ENCODE data around the gene AK5. TPM values are rescaled to one million over a fixed set of nuclear protein-coding genes. Genes with fewer than 3 reads are reported as not detected.

The AK5 gene
- total RNA-seq, 2 experiments from 2014 or later = 4.6 to 5.6 TPM

DNA sequence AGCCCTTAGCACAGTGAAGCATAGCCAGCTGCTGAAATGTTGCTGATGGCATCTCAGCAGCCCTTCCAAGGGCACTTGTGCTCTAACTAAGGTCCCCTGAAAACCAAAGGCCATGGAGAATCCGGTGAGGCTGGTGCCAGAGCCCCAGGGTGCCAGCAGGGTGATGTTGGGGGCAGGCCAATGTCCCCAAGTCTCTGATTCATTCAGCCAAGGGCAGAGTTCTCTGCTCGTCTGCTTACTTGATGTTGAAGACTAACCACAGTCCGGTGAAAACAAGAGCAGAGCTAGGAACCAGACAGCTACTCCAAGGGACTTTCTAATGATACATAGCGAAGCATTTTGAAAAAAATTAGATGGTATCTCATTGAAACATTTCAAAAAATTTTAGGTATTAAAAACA is 250.8 kb downstream of the AK5 start:
- TF ChIP-seq, protein P1, sequence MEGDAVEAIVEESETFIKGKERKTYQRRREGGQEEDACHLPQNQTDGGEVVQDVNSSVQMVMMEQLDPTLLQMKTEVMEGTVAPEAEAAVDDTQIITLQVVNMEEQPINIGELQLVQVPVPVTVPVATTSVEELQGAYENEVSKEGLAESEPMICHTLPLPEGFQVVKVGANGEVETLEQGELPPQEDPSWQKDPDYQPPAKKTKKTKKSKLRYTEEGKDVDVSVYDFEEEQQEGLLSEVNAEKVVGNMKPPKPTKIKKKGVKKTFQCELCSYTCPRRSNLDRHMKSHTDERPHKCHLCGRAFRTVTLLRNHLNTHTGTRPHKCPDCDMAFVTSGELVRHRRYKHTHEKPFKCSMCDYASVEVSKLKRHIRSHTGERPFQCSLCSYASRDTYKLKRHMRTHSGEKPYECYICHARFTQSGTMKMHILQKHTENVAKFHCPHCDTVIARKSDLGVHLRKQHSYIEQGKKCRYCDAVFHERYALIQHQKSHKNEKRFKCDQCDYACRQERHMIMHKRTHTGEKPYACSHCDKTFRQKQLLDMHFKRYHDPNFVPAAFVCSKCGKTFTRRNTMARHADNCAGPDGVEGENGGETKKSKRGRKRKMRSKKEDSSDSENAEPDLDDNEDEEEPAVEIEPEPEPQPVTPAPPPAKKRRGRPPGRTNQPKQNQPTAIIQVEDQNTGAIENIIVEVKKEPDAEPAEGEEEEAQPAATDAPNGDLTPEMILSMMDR (IDR thresholded peaks at IDR 0.05) = no peak
- Mint-ChIP-seq H3K4me3 (no peak overlapping the region), H3K27me3 (no peaks in the 10 kb centered on the region), H3K4me1 (ENCODE audit: low read depth) (peaks cover 2% of the 10 kb centered on the region), H3K27ac (no peak overlapping the region), H3K9me3 (peaks cover 1% of the 10 kb centered on the region), H3K36me3 (ENCODE audit: low read depth) (no peaks in the 10 kb centered on the region)
- intact Hi-C loops (cut with micrococcal nuclease) = loop anchor here (5.0 kb wide), 1 partner anchor 385 kb away; no protein-coding TSS in a partner anchor
- DNase-seq (no peak), ATAC-seq (no peak)
- POLR2A ChIA-PET = no interaction called here
- CTCF ChIA-PET = interaction anchor here (0.9 to 3.2 kb wide), 14 partner anchors 9 to 386 kb away, joined by 3 to 15 read pairs (median 5); no protein-coding TSS in a partner anchor

DNA sequence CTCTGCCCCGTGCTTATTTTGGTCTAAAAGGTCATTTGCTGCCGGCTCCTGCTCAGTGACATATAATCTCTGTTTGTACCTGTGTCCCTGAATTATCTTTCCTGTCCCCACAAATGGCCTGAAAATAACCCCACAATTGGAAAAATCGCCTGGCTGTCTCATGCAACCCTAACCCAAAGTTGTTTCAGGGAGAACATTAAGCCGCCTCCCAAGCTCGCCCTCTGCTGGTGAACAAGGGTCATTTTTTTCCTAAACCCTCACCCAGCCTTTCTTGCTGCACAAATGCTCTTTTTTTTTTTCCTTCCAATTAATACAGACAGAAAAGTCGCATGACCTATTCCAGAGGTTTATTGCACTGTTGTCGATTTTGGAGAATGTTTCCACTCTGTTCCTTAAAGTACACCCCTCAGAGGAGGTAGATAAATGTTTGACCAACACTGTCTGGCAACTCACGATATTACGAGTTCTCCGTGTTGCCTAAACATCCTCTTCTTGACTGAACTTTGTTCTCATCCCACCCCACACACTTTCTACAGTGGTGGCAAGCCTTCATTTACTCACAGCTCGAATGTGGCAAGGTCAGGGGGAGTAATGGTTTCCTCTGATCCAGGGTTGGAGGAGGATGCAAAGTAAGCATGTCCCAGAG is 252.0 kb downstream of the AK5 start:
- ATAC-seq (no peak), DNase-seq (peak; percentile 67)
- Mint-ChIP-seq H3K27ac (peak overlapping the region; percentile 34), H3K36me3 (ENCODE audit: low read depth) (no peaks in the 10 kb centered on the region), H3K4me1 (ENCODE audit: low read depth) (peaks cover 2% of the 10 kb centered on the region), H3K4me3 (no peak overlapping the region), H3K9me3 (peaks cover 1% of the 10 kb centered on the region), H3K27me3 (no peaks in the 10 kb centered on the region)
- ChIA-PET POLR2A (interaction anchor here (0.7 kb wide), 1 partner anchor 60 kb away, joined by 3 read pairs; no protein-coding TSS in a partner anchor), CTCF (interaction anchor here (0.6 to 3.2 kb wide), 27 partner anchors 10 to 388 kb away, joined by 3 to 15 read pairs (median 4); no protein-coding TSS in a partner anchor)
- TF ChIP-seq, protein P1 (IDR thresholded peaks at IDR 0.05) = peak; percentile 92
- intact Hi-C loops (cut with micrococcal nuclease) = loop anchor here (5.0 kb wide), 1 partner anchor 386 kb away; no protein-coding TSS in a partner anchor

DNA sequence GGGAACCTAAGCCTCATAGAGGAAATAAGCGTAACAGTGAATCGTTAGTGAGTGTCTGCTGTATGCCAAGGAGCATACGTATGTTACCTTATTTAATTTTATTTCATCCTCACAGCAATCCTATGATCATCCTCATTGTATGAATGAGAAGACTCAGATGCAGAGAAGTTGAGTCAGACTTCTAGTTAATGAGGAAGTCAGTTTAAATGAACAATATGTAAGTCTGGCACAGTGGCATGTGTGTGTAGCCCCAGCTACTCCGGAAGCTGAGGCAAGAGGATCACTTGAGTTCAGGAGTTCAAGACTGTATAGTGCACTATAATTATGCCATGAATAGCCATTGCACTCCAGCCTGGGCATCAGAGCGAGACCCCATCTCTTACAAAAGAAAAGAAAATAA is 252.6 kb downstream of the AK5 start:
- DNase-seq (no peak), ATAC-seq (no peak)
- POLR2A ChIA-PET = no interaction called here
- CTCF ChIA-PET = interaction anchor here (0.9 to 3.2 kb wide), 7 partner anchors 10 to 333 kb away, joined by 3 to 12 read pairs (median 5); no protein-coding TSS in a partner anchor
- peaks cover 2% of the 10 kb centered on the region for H3K4me1 Mint-ChIP-seq (ENCODE audit: low read depth)
- H3K27ac Mint-ChIP-seq = no peak overlapping the region
- H3K9me3 Mint-ChIP-seq = peaks cover 1% of the 10 kb centered on the region
- TF ChIP-seq, protein P1 (IDR thresholded peaks at IDR 0.05) = no peak
- no peaks in the 10 kb centered on the region for H3K36me3 Mint-ChIP-seq (ENCODE audit: low read depth)
- H3K4me3 Mint-ChIP-seq = no peak overlapping the region
- no peaks in the 10 kb centered on the region for H3K27me3 Mint-ChIP-seq
- intact Hi-C loops (cut with micrococcal nuclease) = loop anchor here (5.0 kb wide), 1 partner anchor 387 kb away; no protein-coding TSS in a partner anchor

DNA sequence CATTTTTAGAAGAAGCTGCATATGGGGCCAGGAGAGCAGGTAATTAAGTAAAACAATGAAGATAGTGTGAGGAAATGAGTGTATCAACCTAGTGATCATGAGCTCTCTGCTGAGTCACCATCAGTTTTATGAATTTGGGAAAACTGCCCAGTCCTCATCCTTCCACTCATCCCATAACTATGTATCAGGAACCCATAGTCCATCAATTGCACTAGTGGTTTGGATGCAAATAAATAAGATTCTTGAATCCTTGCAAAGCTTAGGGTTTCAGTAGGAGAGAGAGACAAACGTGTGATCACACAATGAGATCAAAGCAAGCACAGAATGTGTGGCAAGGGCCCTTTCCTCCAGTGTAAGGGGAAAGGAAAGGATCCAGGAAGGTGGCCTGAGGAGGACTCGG is 255.0 kb downstream of the AK5 start:
- peaks cover 2% of the 10 kb centered on the region for H3K4me1 Mint-ChIP-seq (ENCODE audit: low read depth)
- ChIA-PET POLR2A (no interaction called here), CTCF (interaction anchor here (0.8 to 1.2 kb wide), 2 partner anchors 9 to 29 kb away, joined by 3 read pairs; no protein-coding TSS in a partner anchor)
- H3K4me3 Mint-ChIP-seq = no peak overlapping the region
- intact Hi-C loops (cut with micrococcal nuclease) = no loop called here
- H3K27ac Mint-ChIP-seq = no peak overlapping the region
- H3K36me3 Mint-ChIP-seq (ENCODE audit: low read depth) = no peaks in the 10 kb centered on the region
- H3K27me3 Mint-ChIP-seq = no peaks in the 10 kb centered on the region
- no peak for DNase-seq
- ATAC-seq = no peak
- peaks cover 1% of the 10 kb centered on the region for H3K9me3 Mint-ChIP-seq
- TF ChIP-seq, protein P1 (IDR thresholded peaks at IDR 0.05) = no peak

DNA sequence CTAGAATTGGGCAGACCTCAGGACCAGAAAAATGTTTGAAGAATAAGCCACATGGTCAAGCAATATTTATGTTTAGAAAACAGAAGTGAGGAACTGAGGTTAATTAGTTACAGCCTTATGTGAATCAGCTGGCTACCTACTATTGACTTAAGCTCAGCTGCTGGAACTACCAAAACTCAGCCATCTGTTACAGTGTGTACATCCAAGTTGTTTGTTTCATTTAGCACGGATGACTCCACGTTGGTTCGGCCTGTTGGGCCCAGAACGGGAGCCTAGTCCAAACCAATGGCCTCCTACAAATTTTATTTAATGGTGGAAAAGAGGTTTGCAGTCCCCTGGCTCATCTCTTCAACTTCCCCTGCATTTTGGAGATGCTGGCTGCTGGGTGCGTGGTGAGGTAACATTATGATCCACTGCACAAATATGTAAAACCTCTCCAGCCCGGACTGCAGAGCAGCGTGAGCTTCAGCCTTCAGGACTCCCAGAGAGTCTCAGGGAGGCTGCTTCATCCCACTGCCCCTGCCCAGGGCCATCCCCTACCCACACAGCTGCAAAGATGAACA is 257.2 kb downstream of the AK5 start:
- ChIA-PET POLR2A (no interaction called here), CTCF (no interaction called here)
- no peaks in the 10 kb centered on the region for H3K9me3 Mint-ChIP-seq
- H3K36me3 Mint-ChIP-seq (ENCODE audit: low read depth) = no peaks in the 10 kb centered on the region
- no peaks in the 10 kb centered on the region for H3K27me3 Mint-ChIP-seq
- TF ChIP-seq, protein P1 (IDR thresholded peaks at IDR 0.05) = no peak
- intact Hi-C loops (cut with micrococcal nuclease) = no loop called here
- no peak overlapping the region for H3K27ac Mint-ChIP-seq
- no peak for ATAC-seq
- DNase-seq = no peak
- no peaks in the 10 kb centered on the region for H3K4me1 Mint-ChIP-seq (ENCODE audit: low read depth)
- H3K4me3 Mint-ChIP-seq = no peak overlapping the region
